Liver (tissue), 3 donors: ENCODE results near the gene CLIC1.

Experiments
- JUND ChIP-seq, 2 donors: IDR thresholded peaks; 2 replicates each; pipeline ENCODE4 v1.6.1; 2016; ENCODE audit warnings: antibody characterized with exemption in 2 of 2
- RAD21 ChIP-seq, 2 donors: IDR thresholded peaks; 2 replicates each; pipeline ENCODE4 v1.6.1; 2016; ENCODE audit warnings: antibody characterized with exemption in 2 of 2, mild to moderate bottlenecking in 2 of 2
- SP1 ChIP-seq: IDR thresholded peaks from 2 replicates; pipeline ENCODE4 v1.6.1; 2018; ENCODE audit warnings: antibody characterized with exemption, mild to moderate bottlenecking
- TAF1 ChIP-seq: conservative IDR thresholded peaks from 2 replicates; pipeline ENCODE4 v1.6.1; 2016; ENCODE audit warnings: antibody characterized with exemption, mild to moderate bottlenecking
- YY1 ChIP-seq: IDR thresholded peaks from 2 replicates; pipeline ENCODE4 v1.6.1; 2016; ENCODE audit warnings: antibody characterized with exemption, mild to moderate bottlenecking
- TF ChIP-seq, protein P1 (sequence below): fragments of 150-350 bp; IDR thresholded peaks from 2 replicates; pipeline ENCODE4 v1.5.1; 2017; ENCODE audit warnings: improper control_type of control experiment, low read depth, low read length; ENCODE audit not compliant: missing input control
- TF ChIP-seq, protein P2 (sequence below): IDR thresholded peaks from 2 replicates; pipeline ENCODE4 v1.6.1; 2016; ENCODE audit warnings: antibody characterized with exemption, mild to moderate bottlenecking
- donor health status: healthy.
- donor health status: healthy.

DNA sequence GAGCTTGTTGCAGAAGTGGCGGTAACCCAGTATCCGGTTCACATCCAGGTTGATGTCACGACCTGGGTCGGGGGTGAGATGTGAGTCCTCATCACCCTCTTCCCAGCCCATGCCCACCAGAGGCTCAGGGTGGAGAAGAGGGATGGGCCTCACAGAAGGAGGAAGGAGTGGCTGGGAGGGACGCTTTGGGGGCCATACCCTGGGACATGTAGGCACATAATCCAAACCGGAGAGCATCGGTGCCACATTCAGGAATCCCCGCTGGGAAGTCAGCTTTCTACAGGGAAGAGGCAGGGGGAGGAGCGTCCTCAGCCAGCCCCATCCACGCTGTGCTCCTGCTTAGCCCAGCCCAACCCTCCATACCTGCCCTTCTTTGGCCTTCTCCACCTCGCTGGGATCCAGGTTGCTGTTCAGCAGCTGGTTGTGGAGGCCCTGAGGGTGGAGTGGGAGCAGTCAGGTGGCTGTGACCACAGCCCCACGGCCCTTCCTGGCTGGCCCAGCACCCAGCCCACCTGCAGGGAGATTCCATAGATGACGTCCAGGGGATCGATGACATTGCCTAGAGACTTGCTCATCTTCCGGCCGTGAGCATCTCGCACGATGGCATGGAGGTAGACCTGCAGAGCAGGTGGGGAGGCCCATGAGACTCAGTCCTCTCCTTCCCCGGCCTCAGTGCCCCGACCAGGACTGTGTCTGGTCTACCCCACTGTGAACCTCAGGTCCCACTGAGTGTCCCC, 44.3 kb upstream of the CLIC1 start:
- TF ChIP-seq, protein P1, sequence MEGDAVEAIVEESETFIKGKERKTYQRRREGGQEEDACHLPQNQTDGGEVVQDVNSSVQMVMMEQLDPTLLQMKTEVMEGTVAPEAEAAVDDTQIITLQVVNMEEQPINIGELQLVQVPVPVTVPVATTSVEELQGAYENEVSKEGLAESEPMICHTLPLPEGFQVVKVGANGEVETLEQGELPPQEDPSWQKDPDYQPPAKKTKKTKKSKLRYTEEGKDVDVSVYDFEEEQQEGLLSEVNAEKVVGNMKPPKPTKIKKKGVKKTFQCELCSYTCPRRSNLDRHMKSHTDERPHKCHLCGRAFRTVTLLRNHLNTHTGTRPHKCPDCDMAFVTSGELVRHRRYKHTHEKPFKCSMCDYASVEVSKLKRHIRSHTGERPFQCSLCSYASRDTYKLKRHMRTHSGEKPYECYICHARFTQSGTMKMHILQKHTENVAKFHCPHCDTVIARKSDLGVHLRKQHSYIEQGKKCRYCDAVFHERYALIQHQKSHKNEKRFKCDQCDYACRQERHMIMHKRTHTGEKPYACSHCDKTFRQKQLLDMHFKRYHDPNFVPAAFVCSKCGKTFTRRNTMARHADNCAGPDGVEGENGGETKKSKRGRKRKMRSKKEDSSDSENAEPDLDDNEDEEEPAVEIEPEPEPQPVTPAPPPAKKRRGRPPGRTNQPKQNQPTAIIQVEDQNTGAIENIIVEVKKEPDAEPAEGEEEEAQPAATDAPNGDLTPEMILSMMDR: no peak
- TF ChIP-seq, protein P2, sequence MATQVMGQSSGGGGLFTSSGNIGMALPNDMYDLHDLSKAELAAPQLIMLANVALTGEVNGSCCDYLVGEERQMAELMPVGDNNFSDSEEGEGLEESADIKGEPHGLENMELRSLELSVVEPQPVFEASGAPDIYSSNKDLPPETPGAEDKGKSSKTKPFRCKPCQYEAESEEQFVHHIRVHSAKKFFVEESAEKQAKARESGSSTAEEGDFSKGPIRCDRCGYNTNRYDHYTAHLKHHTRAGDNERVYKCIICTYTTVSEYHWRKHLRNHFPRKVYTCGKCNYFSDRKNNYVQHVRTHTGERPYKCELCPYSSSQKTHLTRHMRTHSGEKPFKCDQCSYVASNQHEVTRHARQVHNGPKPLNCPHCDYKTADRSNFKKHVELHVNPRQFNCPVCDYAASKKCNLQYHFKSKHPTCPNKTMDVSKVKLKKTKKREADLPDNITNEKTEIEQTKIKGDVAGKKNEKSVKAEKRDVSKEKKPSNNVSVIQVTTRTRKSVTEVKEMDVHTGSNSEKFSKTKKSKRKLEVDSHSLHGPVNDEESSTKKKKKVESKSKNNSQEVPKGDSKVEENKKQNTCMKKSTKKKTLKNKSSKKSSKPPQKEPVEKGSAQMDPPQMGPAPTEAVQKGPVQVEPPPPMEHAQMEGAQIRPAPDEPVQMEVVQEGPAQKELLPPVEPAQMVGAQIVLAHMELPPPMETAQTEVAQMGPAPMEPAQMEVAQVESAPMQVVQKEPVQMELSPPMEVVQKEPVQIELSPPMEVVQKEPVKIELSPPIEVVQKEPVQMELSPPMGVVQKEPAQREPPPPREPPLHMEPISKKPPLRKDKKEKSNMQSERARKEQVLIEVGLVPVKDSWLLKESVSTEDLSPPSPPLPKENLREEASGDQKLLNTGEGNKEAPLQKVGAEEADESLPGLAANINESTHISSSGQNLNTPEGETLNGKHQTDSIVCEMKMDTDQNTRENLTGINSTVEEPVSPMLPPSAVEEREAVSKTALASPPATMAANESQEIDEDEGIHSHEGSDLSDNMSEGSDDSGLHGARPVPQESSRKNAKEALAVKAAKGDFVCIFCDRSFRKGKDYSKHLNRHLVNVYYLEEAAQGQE: no peak
- no peak for TF ChIP-seq TAF1
- TF ChIP-seq SP1: no peak
- no peak for TF ChIP-seq YY1
- TF ChIP-seq JUND (IDR thresholded peaks at IDR 0.05): no peak
- TF ChIP-seq RAD21 (IDR thresholded peaks at IDR 0.05): no peak
